ENCODE results near the gene ARL6IP6.
A peak's percentile ranks its signal among the peaks of the same experiment; 100 is the strongest.

ARL6IP6 gene

GRCh38 chr2:152701198-152701597 is 17.2 kb upstream of the ARL6IP6 start:
- Histone ChIP-seq H3K27me3 (ENCODE audit: insufficient read depth, low read length) (no peaks in the 10 kb centered on the region), H3K27ac (ENCODE audit: low read depth, low read length) (no peak overlapping the region), H2AFZ (ENCODE audit: low read length, unreplicated experiment) (no peak overlapping the region), H3K79me2 (ENCODE audit: control insufficient read depth, insufficient read depth, low read length, unreplicated experiment) (peaks cover 93% of the 10 kb centered on the region), H3K36me3 (ENCODE audit: insufficient read depth, low read length) (peaks cover 42% of the 10 kb centered on the region), H3K4me3 (ENCODE audit: low read depth, low read length) (no peak overlapping the region), H3K4me1 (ENCODE audit: control insufficient read depth, insufficient read depth, low read length, unreplicated experiment) (peaks cover 15% of the 10 kb centered on the region)

- H3K36me3 ChIP-seq (ENCODE audit: insufficient read depth, low read length) = peaks cover 79% of the 10 kb centered on the region
- no peaks in the 10 kb centered on the region for H3K27me3 ChIP-seq (ENCODE audit: insufficient read depth, low read length)
- no peaks in the 10 kb centered on the region for H3K4me1 ChIP-seq (ENCODE audit: control insufficient read depth, insufficient read depth, low read length, unreplicated experiment)
- no peak overlapping the region for H3K4me3 ChIP-seq (ENCODE audit: low read depth, low read length)
- H3K79me2 ChIP-seq (ENCODE audit: control insufficient read depth, insufficient read depth, low read length, unreplicated experiment) = peaks cover 99% of the 10 kb centered on the region
- no peak overlapping the region for H3K27ac ChIP-seq (ENCODE audit: low read depth, low read length)
- no peak overlapping the region for H2AFZ ChIP-seq (ENCODE audit: low read length, unreplicated experiment)
Observed at GRCh38 chr2:152706477-152707021, 11.9 kb upstream of the ARL6IP6 start.

GRCh38 chr2:152708742-152709141 is 9.7 kb upstream of the ARL6IP6 start:
- Histone ChIP-seq H3K27me3 (ENCODE audit: insufficient read depth, low read length) (no peaks in the 10 kb centered on the region), H3K79me2 (ENCODE audit: control insufficient read depth, insufficient read depth, low read length, unreplicated experiment) (peaks cover 99% of the 10 kb centered on the region), H3K4me3 (ENCODE audit: low read depth, low read length) (no peak overlapping the region), H2AFZ (ENCODE audit: low read length, unreplicated experiment) (no peak overlapping the region), H3K27ac (ENCODE audit: low read depth, low read length) (no peak overlapping the region), H3K36me3 (ENCODE audit: insufficient read depth, low read length) (peaks cover 76% of the 10 kb centered on the region), H3K4me1 (ENCODE audit: control insufficient read depth, insufficient read depth, low read length, unreplicated experiment) (no peaks in the 10 kb centered on the region)

GRCh38 chr2:152710713-152711112 is 7.7 kb upstream of the ARL6IP6 start:
- H3K36me3 ChIP-seq (ENCODE audit: insufficient read depth, low read length) = peaks cover 80% of the 10 kb centered on the region
- no peak overlapping the region for H3K4me3 ChIP-seq (ENCODE audit: low read depth, low read length)
- H2AFZ ChIP-seq (ENCODE audit: low read length, unreplicated experiment) = no peak overlapping the region
- peaks cover 98% of the 10 kb centered on the region for H3K79me2 ChIP-seq (ENCODE audit: control insufficient read depth, insufficient read depth, low read length, unreplicated experiment)
- H3K4me1 ChIP-seq (ENCODE audit: control insufficient read depth, insufficient read depth, low read length, unreplicated experiment) = peaks cover 9% of the 10 kb centered on the region
- no peaks in the 10 kb centered on the region for H3K27me3 ChIP-seq (ENCODE audit: insufficient read depth, low read length)
- no peak overlapping the region for H3K27ac ChIP-seq (ENCODE audit: low read depth, low read length)

- Histone ChIP-seq H3K27me3 (ENCODE audit: insufficient read depth, low read length) (no peaks in the 10 kb centered on the region), H3K36me3 (ENCODE audit: insufficient read depth, low read length) (peaks cover 44% of the 10 kb centered on the region), H2AFZ (ENCODE audit: low read length, unreplicated experiment) (no peak overlapping the region), H3K4me3 (ENCODE audit: low read depth, low read length) (peak overlapping the region; percentile 99), H3K4me1 (ENCODE audit: control insufficient read depth, insufficient read depth, low read length, unreplicated experiment) (peaks cover 17% of the 10 kb centered on the region), H3K27ac (ENCODE audit: low read depth, low read length) (no peak overlapping the region), H3K79me2 (ENCODE audit: control insufficient read depth, insufficient read depth, low read length, unreplicated experiment) (peaks cover 85% of the 10 kb centered on the region)
Observed at GRCh38 chr2:152715112-152715511, 3.3 kb upstream of the ARL6IP6 start.

GRCh38 chr2:152715854-152716428 is 2.5 kb upstream of the ARL6IP6 start:
- peak overlapping the region; percentile 99 for H3K4me3 ChIP-seq (ENCODE audit: low read depth, low read length)
- H3K27ac ChIP-seq (ENCODE audit: low read depth, low read length) = no peak overlapping the region
- H3K36me3 ChIP-seq (ENCODE audit: insufficient read depth, low read length) = peaks cover 37% of the 10 kb centered on the region

GRCh38 chr2:152716805-152717227 is 1.6 kb upstream of the ARL6IP6 start:
- H2AFZ ChIP-seq (ENCODE audit: low read length, unreplicated experiment) = peak overlapping the region; percentile 91
- H3K27me3 ChIP-seq (ENCODE audit: insufficient read depth, low read length) = no peaks in the 10 kb centered on the region
- peaks cover 26% of the 10 kb centered on the region for H3K4me1 ChIP-seq (ENCODE audit: control insufficient read depth, insufficient read depth, low read length, unreplicated experiment)
- H3K27ac ChIP-seq (ENCODE audit: low read depth, low read length) = peak overlapping the region; percentile 67
- H3K36me3 ChIP-seq (ENCODE audit: insufficient read depth, low read length) = peaks cover 33% of the 10 kb centered on the region
- H3K4me3 ChIP-seq (ENCODE audit: low read depth, low read length) = peak overlapping the region; percentile 99
- peaks cover 86% of the 10 kb centered on the region for H3K79me2 ChIP-seq (ENCODE audit: control insufficient read depth, insufficient read depth, low read length, unreplicated experiment)

More at GRCh38 chr2:152715854-152716428, 2.5 kb upstream of the ARL6IP6 start:
- Histone ChIP-seq H3K79me2 (ENCODE audit: control insufficient read depth, insufficient read depth, low read length, unreplicated experiment) (peaks cover 85% of the 10 kb centered on the region), H2AFZ (ENCODE audit: low read length, unreplicated experiment) (no peak overlapping the region), H3K4me1 (ENCODE audit: control insufficient read depth, insufficient read depth, low read length, unreplicated experiment) (peaks cover 22% of the 10 kb centered on the region), H3K27me3 (ENCODE audit: insufficient read depth, low read length) (no peaks in the 10 kb centered on the region)

- H3K4me1 ChIP-seq (ENCODE audit: control insufficient read depth, insufficient read depth, low read length, unreplicated experiment) = peaks cover 29% of the 10 kb centered on the region
- H3K36me3 ChIP-seq (ENCODE audit: insufficient read depth, low read length) = peaks cover 32% of the 10 kb centered on the region
- no peaks in the 10 kb centered on the region for H3K27me3 ChIP-seq (ENCODE audit: insufficient read depth, low read length)
- peak within 1 kb of the TSS; percentile 91 for H2AFZ ChIP-seq (ENCODE audit: low read length, unreplicated experiment)
- H3K27ac ChIP-seq (ENCODE audit: low read depth, low read length) = peak within 1 kb of the TSS; percentile 78
- H3K4me3 ChIP-seq (ENCODE audit: low read depth, low read length) = peak within 1 kb of the TSS; percentile 99
- peaks cover 85% of the 10 kb centered on the region for H3K79me2 ChIP-seq (ENCODE audit: control insufficient read depth, insufficient read depth, low read length, unreplicated experiment)
Observed at GRCh38 chr2:152717228-152718075, 968 bp upstream of the ARL6IP6 start, which contains the start of gene PRPF40A. PRPF40A (minus strand) TSS chr2:152717461; CDS start chr2:152717439, 22 bp downstream.

- Histone ChIP-seq H3K27me3 (ENCODE audit: insufficient read depth, low read length) (no peaks in the 10 kb centered on the region), H3K27ac (ENCODE audit: low read depth, low read length) (peak overlapping the region; percentile 78), H3K36me3 (ENCODE audit: insufficient read depth, low read length) (peaks cover 27% of the 10 kb centered on the region), H3K4me3 (ENCODE audit: low read depth, low read length) (peak overlapping the region; percentile 99), H2AFZ (ENCODE audit: low read length, unreplicated experiment) (peak overlapping the region; percentile 48), H3K79me2 (ENCODE audit: control insufficient read depth, insufficient read depth, low read length, unreplicated experiment) (peaks cover 74% of the 10 kb centered on the region), H3K4me1 (ENCODE audit: control insufficient read depth, insufficient read depth, low read length, unreplicated experiment) (peaks cover 35% of the 10 kb centered on the region)
Observed at GRCh38 chr2:152718909-152719645, 657 bp downstream of the ARL6IP6 start.

GRCh38 chr2:152720794-152721193 is 2.4 kb downstream of the ARL6IP6 start:
- peak overlapping the region; percentile 99 for H3K4me3 ChIP-seq (ENCODE audit: low read depth, low read length)
- H3K4me1 ChIP-seq (ENCODE audit: control insufficient read depth, insufficient read depth, low read length, unreplicated experiment) = peaks cover 29% of the 10 kb centered on the region
- H3K36me3 ChIP-seq (ENCODE audit: insufficient read depth, low read length) = peaks cover 17% of the 10 kb centered on the region; the same call in 1 of the 2 replicates
- no peak overlapping the region for H2AFZ ChIP-seq (ENCODE audit: low read length, unreplicated experiment)
- H3K79me2 ChIP-seq (ENCODE audit: control insufficient read depth, insufficient read depth, low read length, unreplicated experiment) = peaks cover 72% of the 10 kb centered on the region
- H3K27me3 ChIP-seq (ENCODE audit: insufficient read depth, low read length) = no peaks in the 10 kb centered on the region
- no peak overlapping the region for H3K27ac ChIP-seq (ENCODE audit: low read depth, low read length)
